ENCODE results near the gene SYTL1. TPM values are rescaled to one million over a fixed set of nuclear protein-coding genes. Genes with fewer than 3 reads are reported as not detected.
A peak's percentile ranks its signal among the peaks of the same experiment; 100 is the strongest.

The SYTL1 gene
- total and polyA plus RNA-seq, 9 of the 15 experiments (the other 6 are each of a cell fraction or from before 2014, with no cell fraction given): 0.04 to 9.3 (median 1.7) TPM

- TF ChIP-seq TFE3 (CRISPR knock-in tag; IDR thresholded peaks at IDR 0.05) (no peak), ATF3 (IDR thresholded peaks at IDR 0.05) (no peak), ATF3 (CRISPR knock-in tag; conservative IDR thresholded peaks at IDR 0.05) (no peak), PURB (CRISPR knock-in tag; IDR thresholded peaks at IDR 0.05; ENCODE audit: low read depth) (no peak), NELFE (IDR thresholded peaks at IDR 0.05; ENCODE audit: insufficient read depth, insufficient read length) (no peak), WHSC1 (IDR thresholded peaks at IDR 0.05; ENCODE audit: low read length) (no peak), RBBP5 (IDR thresholded peaks at IDR 0.05; ENCODE audit: borderline replicate concordance, insufficient read depth, low read length, poor library complexity, severe bottlenecking) (no peak), GABPB2 (CRISPR knock-in tag; conservative IDR thresholded peaks at IDR 0.05) (no peak), ELK3 (CRISPR knock-in tag; IDR thresholded peaks at IDR 0.05) (no peak), NFE2L1 (tag; IDR thresholded peaks at IDR 0.05; ENCODE audit: borderline replicate concordance, low read depth) (no peak), SMC3 (conservative IDR thresholded peaks at IDR 0.05; ENCODE audit: insufficient read depth, low read depth, low read length) (peak; percentile 99), PRMT5 (CRISPR knock-in tag; IDR thresholded peaks at IDR 0.05) (no peak), ZNF586 (CRISPR knock-in tag; conservative IDR thresholded peaks at IDR 0.05) (no peak), HEY1 (CRISPR knock-in tag; IDR thresholded peaks at IDR 0.05; ENCODE audit: borderline replicate concordance) (no peak), POLR2G (IDR thresholded peaks at IDR 0.05; ENCODE audit: low read depth, low read length) (0 out of 2 replicates have a peak, but pooled peaks have one; percentile 33), CTCF (IDR thresholded peaks at IDR 0.05 in 2 of 3, conservative IDR thresholded peaks at IDR 0.05 in 1 of 3; ENCODE audit: insufficient read depth in 2 of 3, low read depth in 1 of 3, low read length in 3 of 3) (peak; percentile 97 to 99 (median 98)), MYBL2 (IDR thresholded peaks at IDR 0.05; ENCODE audit: low read depth) (no peak), MYBL2 (CRISPR knock-in tag; IDR thresholded peaks at IDR 0.05; ENCODE audit: borderline replicate concordance) (no peak), FOS (IDR thresholded peaks at IDR 0.05; ENCODE audit: extremely low read depth, insufficient read length) (no peak), MAZ (CRISPR knock-in tag; conservative IDR thresholded peaks at IDR 0.05 in 1 of 2, IDR thresholded peaks at IDR 0.05 in 1 of 2) (no peak)
- TF ChIP-seq, protein P1, sequence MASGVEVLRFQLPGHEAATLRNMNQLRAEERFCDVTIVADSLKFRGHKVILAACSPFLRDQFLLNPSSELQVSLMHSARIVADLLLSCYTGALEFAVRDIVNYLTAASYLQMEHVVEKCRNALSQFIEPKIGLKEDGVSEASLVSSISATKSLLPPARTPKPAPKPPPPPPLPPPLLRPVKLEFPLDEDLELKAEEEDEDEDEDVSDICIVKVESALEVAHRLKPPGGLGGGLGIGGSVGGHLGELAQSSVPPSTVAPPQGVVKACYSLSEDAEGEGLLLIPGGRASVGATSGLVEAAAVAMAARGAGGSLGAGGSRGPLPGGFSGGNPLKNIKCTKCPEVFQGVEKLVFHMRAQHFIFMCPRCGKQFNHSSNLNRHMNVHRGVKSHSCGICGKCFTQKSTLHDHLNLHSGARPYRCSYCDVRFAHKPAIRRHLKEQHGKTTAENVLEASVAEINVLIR (CRISPR knock-in tag; IDR thresholded peaks at IDR 0.05): no peak
These were observed 41.3 kb upstream of the SYTL1 start (continued) for GRCh38 chr1:27300341-27301051.

All from K562 (cell line).